GM20000 (cell line): ENCODE data around the gene SLC13A5.
"Not testable (repeated sequence)": the region's sequence is repeated elsewhere in the genome, so short reads cannot be mapped to it uniquely, and the experiment has no call there.

Source experiments
- DNase-seq: peaks from one replicate; pipeline ENCODE4 v3.0.0; 2012; ENCODE audit warnings: low spot score
- TF ChIP-seq, protein P1 (sequence below): IDR thresholded peaks from 2 replicates; pipeline ENCODE4 v1.5.1; 2012; ENCODE audit warnings: mild to moderate bottlenecking, control low read depth; ENCODE audit errors: extremely low read depth, missing control alignments

SLC13A5 gene

GRCh38 chr17:6753006-6753445 is 39.9 kb upstream of the SLC13A5 start:
- peak; percentile 24 for DNase-seq
- TF ChIP-seq, protein P1, sequence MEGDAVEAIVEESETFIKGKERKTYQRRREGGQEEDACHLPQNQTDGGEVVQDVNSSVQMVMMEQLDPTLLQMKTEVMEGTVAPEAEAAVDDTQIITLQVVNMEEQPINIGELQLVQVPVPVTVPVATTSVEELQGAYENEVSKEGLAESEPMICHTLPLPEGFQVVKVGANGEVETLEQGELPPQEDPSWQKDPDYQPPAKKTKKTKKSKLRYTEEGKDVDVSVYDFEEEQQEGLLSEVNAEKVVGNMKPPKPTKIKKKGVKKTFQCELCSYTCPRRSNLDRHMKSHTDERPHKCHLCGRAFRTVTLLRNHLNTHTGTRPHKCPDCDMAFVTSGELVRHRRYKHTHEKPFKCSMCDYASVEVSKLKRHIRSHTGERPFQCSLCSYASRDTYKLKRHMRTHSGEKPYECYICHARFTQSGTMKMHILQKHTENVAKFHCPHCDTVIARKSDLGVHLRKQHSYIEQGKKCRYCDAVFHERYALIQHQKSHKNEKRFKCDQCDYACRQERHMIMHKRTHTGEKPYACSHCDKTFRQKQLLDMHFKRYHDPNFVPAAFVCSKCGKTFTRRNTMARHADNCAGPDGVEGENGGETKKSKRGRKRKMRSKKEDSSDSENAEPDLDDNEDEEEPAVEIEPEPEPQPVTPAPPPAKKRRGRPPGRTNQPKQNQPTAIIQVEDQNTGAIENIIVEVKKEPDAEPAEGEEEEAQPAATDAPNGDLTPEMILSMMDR: no peak

DNA sequence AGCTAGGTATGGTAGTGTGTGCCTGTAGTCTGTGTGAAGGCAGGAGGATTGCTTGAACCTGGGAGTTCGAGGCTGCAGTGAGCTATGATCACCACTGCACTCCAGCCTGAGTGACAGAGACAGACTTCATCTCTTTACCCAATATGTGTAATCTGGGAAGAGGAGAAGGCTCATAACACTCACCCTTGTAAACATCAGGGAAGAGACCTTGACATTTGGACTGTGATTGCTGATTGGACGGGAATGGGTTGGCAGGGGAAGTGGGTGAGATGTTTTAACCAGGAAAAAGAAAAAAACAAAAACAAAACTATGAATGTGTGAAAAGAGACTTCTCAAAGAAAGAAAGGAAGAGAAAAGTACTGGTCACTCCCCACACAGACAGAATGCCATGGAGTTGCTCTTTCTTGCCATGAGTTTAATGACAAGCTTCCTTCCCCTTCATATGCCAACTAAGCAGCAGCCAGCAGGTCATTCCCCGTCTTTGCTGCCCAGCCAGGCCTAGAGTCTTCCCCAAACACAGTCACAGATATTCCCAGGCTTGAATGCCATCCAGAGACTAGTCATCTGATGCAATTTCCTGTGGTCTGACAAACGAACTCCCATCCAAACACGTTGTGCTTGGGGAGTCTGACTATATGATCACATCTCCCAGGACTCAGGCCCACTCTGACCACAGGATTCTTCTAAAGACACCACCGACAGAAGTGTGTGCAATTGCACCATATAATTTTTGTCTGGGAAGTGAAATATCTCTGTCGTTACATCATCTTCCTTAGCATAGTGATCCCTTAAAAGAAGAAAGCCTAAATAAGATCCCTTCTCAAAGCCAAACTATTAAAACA is 39.1 kb upstream of the SLC13A5 start:
- TF ChIP-seq, protein P1: no peak
- DNase-seq: no peak

DNA sequence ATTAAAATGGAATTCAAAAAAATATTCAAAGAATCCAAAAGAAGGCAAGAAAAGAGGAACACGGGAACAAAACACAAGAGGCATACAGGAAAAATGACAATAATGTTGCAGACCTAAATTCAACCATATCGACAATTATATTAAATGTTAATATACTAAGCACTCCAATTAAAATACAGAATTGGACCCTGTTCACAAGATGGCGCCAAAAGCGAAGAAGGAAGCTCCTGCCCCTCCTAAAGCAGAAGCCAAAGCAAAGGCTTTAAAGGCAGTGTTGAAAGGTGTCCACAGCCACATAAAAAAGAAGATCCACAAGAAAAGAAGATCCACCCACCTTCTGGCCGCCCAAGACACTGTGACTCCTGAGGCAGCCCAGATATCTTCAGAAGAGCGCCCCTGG is 36.4 kb upstream of the SLC13A5 start:
- DNase-seq: no peak
- TF ChIP-seq, protein P1: no peak

GRCh38 chr17:6748617-6749016 is 35.4 kb upstream of the SLC13A5 start:
- no peak for DNase-seq
- TF ChIP-seq, protein P1: no peak

GRCh38 chr17:6746665-6747064 is 33.5 kb upstream of the SLC13A5 start:
- DNase-seq: not testable (repeated sequence)

- no peak for DNase-seq
- TF ChIP-seq, protein P1: no peak
These were observed 16.4 kb upstream of the SLC13A5 start for GRCh38 chr17:6729531-6729930.

DNA sequence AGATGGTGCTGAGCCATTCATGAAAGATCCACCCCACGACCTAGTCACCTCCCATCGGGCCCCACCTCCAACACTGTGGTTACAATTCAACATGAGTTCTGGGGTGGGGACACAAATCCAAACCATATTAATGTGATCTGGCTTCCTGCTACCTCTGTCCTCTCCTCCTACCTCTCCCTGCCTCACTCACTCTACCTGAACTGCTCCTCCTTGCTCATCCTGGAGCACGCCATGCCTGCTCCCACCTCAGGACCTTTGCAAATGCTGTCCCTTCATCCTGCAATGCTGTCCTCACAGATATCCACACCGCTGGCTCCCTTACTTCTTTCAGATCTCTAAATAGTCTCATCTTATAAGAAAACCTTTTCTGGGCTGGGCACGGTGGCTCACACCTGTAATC is 10.8 kb upstream of the SLC13A5 start:
- no peak for DNase-seq
- TF ChIP-seq, protein P1: no peak

GRCh38 chr17:6721744-6722143 is 8.6 kb upstream of the SLC13A5 start:
- no peak for DNase-seq
- TF ChIP-seq, protein P1: no peak
